Gastroesophageal sphincter (tissue), 4 donors: ENCODE data around the gene KNTC1. TPM values are rescaled to one million over a fixed set of nuclear protein-coding genes. Genes with fewer than 3 reads are reported as not detected.

Experiments used
- ATAC-seq: fragments of 150-250 bp; one replicate; pipeline ENCODE4 v1.9.1; 2016; ENCODE audit warnings: mild to moderate bottlenecking, moderate library complexity
- H3K27ac ChIP-seq, 4 donors: fragments of 200-600 bp; sonication (generic) in 3 of 4; 1 replicate in 3 of 4; 2 replicates in 1 of 4; pipeline ENCODE4 v1.5.1; 2016 to 2019
- H3K27me3 ChIP-seq: fragments of 200-600 bp; sonication (generic); one replicate; pipeline ENCODE4 v1.5.1; 2019
- H3K36me3 ChIP-seq, 2 donors: fragments of 200-600 bp; sonication (generic); one replicate each; pipeline ENCODE4 v1.5.1; 2019; ENCODE audit warnings: control low read depth in 1 of 2
- H3K4me1 ChIP-seq, 3 donors: fragments of 200-600 bp; sonication (generic); 1 replicate in 2 of 3; 2 replicates in 1 of 3; pipeline ENCODE4 v1.5.1; 2016 to 2019; ENCODE audit warnings: control low read depth in 2 of 3
- H3K4me3 ChIP-seq, 2 donors: fragments of 200-600 bp; sonication (generic); one replicate each; pipeline ENCODE4 v1.5.1; 2019; ENCODE audit warnings: mild to moderate bottlenecking in 1 of 2, moderate library complexity in 1 of 2
- H3K9me3 ChIP-seq, 3 donors: fragments of 200-600 bp; sonication (generic); one replicate each; pipeline ENCODE4 v1.5.1; 2017 to 2019; ENCODE audit warnings: control low read depth in 2 of 3
- CTCF ChIP-seq, 4 experiments: fragments of 200-600 bp in 2 of 4; fragments of 450-650 bp in 2 of 4; sonication (generic) in 1 of 4; IDR thresholded peaks; one replicate each; pipeline ENCODE4 v1.5.1; 2017 to 2019; ENCODE audit warnings: antibody characterized with exemption in 4 of 4, mild to moderate bottlenecking in 2 of 4, moderate library complexity in 2 of 4
- EP300 ChIP-seq: sonication (generic); formaldehyde crosslinking; IDR thresholded peaks from one replicate; pipeline ENCODE4 v1.6.1; 2017; ENCODE audit warnings: antibody characterized with exemption, mild to moderate bottlenecking
- POLR2A ChIP-seq, 2 donors: fragments of 450-650 bp; IDR thresholded peaks; one replicate each; pipeline ENCODE4 v1.6.1; 2017; ENCODE audit warnings: antibody characterized with exemption in 2 of 2, mild to moderate bottlenecking in 2 of 2, moderate library complexity in 1 of 2
- POLR2AphosphoS5 ChIP-seq: sonication (generic); formaldehyde crosslinking; IDR thresholded peaks from one replicate; pipeline ENCODE4 v1.6.1; 2017; ENCODE audit warnings: antibody characterized with exemption
- WGBS, 2 donors: methylation state at CpG; one replicate each; pipeline ENCODE4 v1.1.5; 2018; ENCODE audit warnings: low coverage in 1 of 2; 5-methylcytosine and 5-hydroxymethylcytosine counted together
- total RNA-seq, 4 donors: library from RNA; depleted of rRNA; stranded (reverse); fragments of >200 nt; gene quantifications; one replicate each; pipeline ENCODE4 v1.1.0, GENCODE V29; 2016

The KNTC1 gene
- total RNA-seq, 4 donors from 2014 or later: 3.5 to 15.9 (median 10.4) TPM

- no peak for TF ChIP-seq POLR2AphosphoS5
- TF ChIP-seq POLR2A (IDR thresholded peaks at IDR 0.05): no peak
- TF ChIP-seq EP300: no peak
- TF ChIP-seq CTCF (IDR thresholded peaks at IDR 0.05): no peak
- no peaks in the 10 kb centered on the region for H3K9me3 ChIP-seq
- ATAC-seq: no peak
- peaks cover 0 to 6% of the 10 kb centered on the region in 2 donors for H3K36me3 ChIP-seq
- WGBS, 2 donors: 80 to 97% methylated on average over 1 to 5 of the region's 6 CpGs
- no peaks in the 10 kb centered on the region for H3K27me3 ChIP-seq
- no peak overlapping the region for H3K4me3 ChIP-seq
- no peak overlapping the region for H3K27ac ChIP-seq
- H3K4me1 ChIP-seq: peaks cover 5 to 26% (median 18%) of the 10 kb centered on the region in 3 donors
These were observed 1.9 kb downstream of the KNTC1 start for GRCh38 chr12:122528992-122529391.

GRCh38 chr12:122533856-122534255 lies 6.8 kb downstream of the KNTC1 start:
- WGBS, 2 donors: 85 to 95% methylated on average over 2 of the region's 2 CpGs
- Histone ChIP-seq H3K4me3 (no peak overlapping the region), H3K36me3 (peaks cover 0 to 30% of the 10 kb centered on the region in 2 donors), H3K9me3 (no peaks in the 10 kb centered on the region), H3K4me1 (no peaks in the 10 kb centered on the region), H3K27me3 (no peaks in the 10 kb centered on the region), H3K27ac (no peak overlapping the region)
- no peak for ATAC-seq
- TF ChIP-seq POLR2AphosphoS5 (no peak), POLR2A (IDR thresholded peaks at IDR 0.05) (no peak), CTCF (IDR thresholded peaks at IDR 0.05) (no peak), EP300 (no peak)

- no peak for ATAC-seq
- Histone ChIP-seq H3K36me3 (peaks cover 0 to 33% of the 10 kb centered on the region in 2 donors), H3K9me3 (no peaks in the 10 kb centered on the region), H3K4me3 (no peak overlapping the region), H3K27ac (no peak overlapping the region), H3K27me3 (no peaks in the 10 kb centered on the region), H3K4me1 (no peaks in the 10 kb centered on the region)
- TF ChIP-seq EP300: no peak
- no peak for TF ChIP-seq CTCF (IDR thresholded peaks at IDR 0.05)
- no peak for TF ChIP-seq POLR2AphosphoS5
- TF ChIP-seq POLR2A (IDR thresholded peaks at IDR 0.05): no peak
- WGBS, 2 donors: 92% methylated on average over 4 of the region's 4 CpGs
These were observed 10.0 kb downstream of the KNTC1 start for GRCh38 chr12:122537021-122537420.

- Histone ChIP-seq H3K27ac (no peak overlapping the region), H3K4me3 (no peak overlapping the region), H3K9me3 (no peaks in the 10 kb centered on the region), H3K36me3 (peaks cover 0 to 40% of the 10 kb centered on the region in 2 donors), H3K4me1 (no peaks in the 10 kb centered on the region), H3K27me3 (no peaks in the 10 kb centered on the region)
- TF ChIP-seq POLR2AphosphoS5: no peak
- TF ChIP-seq EP300: no peak
- TF ChIP-seq POLR2A (IDR thresholded peaks at IDR 0.05): no peak
- no peak for TF ChIP-seq CTCF (IDR thresholded peaks at IDR 0.05)
- WGBS, 2 donors: 87 to 100% methylated on average over 3 to 4 of the region's 5 CpGs
- no peak for ATAC-seq
These were observed 11.4 kb downstream of the KNTC1 start for GRCh38 chr12:122538496-122538895.

- TF ChIP-seq POLR2A (IDR thresholded peaks at IDR 0.05) (no peak), POLR2AphosphoS5 (no peak), CTCF (IDR thresholded peaks at IDR 0.05) (no peak), EP300 (no peak)
- Histone ChIP-seq H3K36me3 (peaks cover 0 to 53% of the 10 kb centered on the region in 2 donors), H3K4me1 (no peaks in the 10 kb centered on the region), H3K4me3 (no peak overlapping the region), H3K27ac (no peak overlapping the region), H3K9me3 (no peaks in the 10 kb centered on the region), H3K27me3 (no peaks in the 10 kb centered on the region)
- ATAC-seq: no peak
- 93 to 97% methylated on average over 2 of the region's 2 CpGs for WGBS, 2 donors
These were observed 17.5 kb downstream of the KNTC1 start for GRCh38 chr12:122544537-122544936.
